ENCODE measurements around the gene MADD. TPM values are rescaled to one million over a fixed set of nuclear protein-coding genes. Genes with fewer than 3 reads are reported as not detected.

MADD gene
- total and polyA plus RNA-seq, 2 donors (not counting 1 experiment from before 2014, with no cell fraction given): 7.0 to 15.4 TPM

GRCh38 chr11:47377571-47378009 is 107.7 kb downstream of the MADD start:
- TF ChIP-seq CTCF (conservative IDR thresholded peaks at IDR 0.05 in 1 of 2, IDR thresholded peaks at IDR 0.05 in 1 of 2; ENCODE audit: low read depth in 1 of 2, low read length in 2 of 2) (no peak), EZH2 (IDR thresholded peaks at IDR 0.05; ENCODE audit: low read length, missing control alignments) (no peak)
- Histone ChIP-seq H3K79me2 (ENCODE audit: control insufficient read depth, insufficient read depth, low read length) (no peaks in the 10 kb centered on the region), H3K36me3 (ENCODE audit: control insufficient read depth, insufficient read depth, low read length) (no peaks in the 10 kb centered on the region), H3K4me2 (ENCODE audit: extremely low read depth, insufficient read depth, low read length) (no peak overlapping the region), H3K9ac (ENCODE audit: insufficient read depth, low read length) (no peak overlapping the region), H3K9me3 (ENCODE audit: control insufficient read depth, insufficient read depth, low read depth, low read length) (no peaks in the 10 kb centered on the region), H4K20me1 (ENCODE audit: control insufficient read depth, extremely low read depth, insufficient read depth, low read length) (no peaks in the 10 kb centered on the region), H3K27me3 (ENCODE audit: control insufficient read depth, insufficient read depth, low read length) (no peaks in the 10 kb centered on the region), H3K27ac (ENCODE audit: insufficient read depth, low read length) (no peak overlapping the region), H2AFZ (ENCODE audit: low read length) (no peak overlapping the region), H3K4me1 (ENCODE audit: control insufficient read depth, extremely low read depth, insufficient read depth, low read length) (no peaks in the 10 kb centered on the region), H3K4me3 (replicated peaks in 1 of 4; ENCODE audit: control extremely low read depth in 1 of 4, insufficient read depth in 1 of 4, low read depth in 3 of 4, low read length in 4 of 4) (no peak overlapping the region)
- DNase-seq (ENCODE audit: low read depth in 2 of 2): no peak

GRCh38 chr11:47378010-47378835 is 108.3 kb downstream of the MADD start, which contains the start of gene SPI1:
SPI1 (minus strand) TSS chr11:47378547; CDS start chr11:47378353, 194 bp downstream.
- Histone ChIP-seq H3K4me1 (ENCODE audit: control insufficient read depth, extremely low read depth, insufficient read depth, low read length) (no peaks in the 10 kb centered on the region), H3K4me3 (replicated peaks in 1 of 4; ENCODE audit: control extremely low read depth in 1 of 4, insufficient read depth in 1 of 4, low read depth in 3 of 4, low read length in 4 of 4) (no peak within 1 kb of the TSS), H3K9ac (ENCODE audit: insufficient read depth, low read length) (no peak within 1 kb of the TSS), H3K36me3 (ENCODE audit: control insufficient read depth, insufficient read depth, low read length) (no peaks in the 10 kb centered on the region), H3K4me2 (ENCODE audit: extremely low read depth, insufficient read depth, low read length) (no peak within 1 kb of the TSS), H3K79me2 (ENCODE audit: control insufficient read depth, insufficient read depth, low read length) (no peaks in the 10 kb centered on the region), H4K20me1 (ENCODE audit: control insufficient read depth, extremely low read depth, insufficient read depth, low read length) (no peaks in the 10 kb centered on the region), H3K27ac (ENCODE audit: insufficient read depth, low read length) (no peak within 1 kb of the TSS), H3K27me3 (ENCODE audit: control insufficient read depth, insufficient read depth, low read length) (no peaks in the 10 kb centered on the region), H3K9me3 (ENCODE audit: control insufficient read depth, insufficient read depth, low read depth, low read length) (no peaks in the 10 kb centered on the region), H2AFZ (ENCODE audit: low read length) (no peak within 1 kb of the TSS)
- DNase-seq (ENCODE audit: low read depth in 2 of 2): no peak
- TF ChIP-seq EZH2 (IDR thresholded peaks at IDR 0.05; ENCODE audit: low read length, missing control alignments) (no peak), CTCF (conservative IDR thresholded peaks at IDR 0.05 in 1 of 2, IDR thresholded peaks at IDR 0.05 in 1 of 2; ENCODE audit: low read depth in 1 of 2, low read length in 2 of 2) (no peak)

- no peaks in the 10 kb centered on the region for H3K79me2 ChIP-seq (ENCODE audit: control insufficient read depth, insufficient read depth, low read length)
- H3K4me2 ChIP-seq (ENCODE audit: extremely low read depth, insufficient read depth, low read length): no peak overlapping the region
- no peaks in the 10 kb centered on the region for H4K20me1 ChIP-seq (ENCODE audit: control insufficient read depth, extremely low read depth, insufficient read depth, low read length)
- H3K9ac ChIP-seq (ENCODE audit: insufficient read depth, low read length): no peak overlapping the region
- no peaks in the 10 kb centered on the region for H3K9me3 ChIP-seq (ENCODE audit: control insufficient read depth, insufficient read depth, low read depth, low read length)
- DNase-seq (ENCODE audit: low read depth in 2 of 2): no peak
- H3K4me1 ChIP-seq (ENCODE audit: control insufficient read depth, extremely low read depth, insufficient read depth, low read length): no peaks in the 10 kb centered on the region
- no peak for TF ChIP-seq EZH2 (IDR thresholded peaks at IDR 0.05; ENCODE audit: low read length, missing control alignments)
- no peak for TF ChIP-seq CTCF (conservative IDR thresholded peaks at IDR 0.05 in 1 of 2, IDR thresholded peaks at IDR 0.05 in 1 of 2; ENCODE audit: low read depth in 1 of 2, low read length in 2 of 2)
- no peak overlapping the region for H3K4me3 ChIP-seq (replicated peaks in 1 of 4; ENCODE audit: control extremely low read depth in 1 of 4, insufficient read depth in 1 of 4, low read depth in 3 of 4, low read length in 4 of 4)
- no peaks in the 10 kb centered on the region for H3K36me3 ChIP-seq (ENCODE audit: control insufficient read depth, insufficient read depth, low read length)
- H3K27ac ChIP-seq (ENCODE audit: insufficient read depth, low read length): no peak overlapping the region
- H3K27me3 ChIP-seq (ENCODE audit: control insufficient read depth, insufficient read depth, low read length): no peaks in the 10 kb centered on the region
- H2AFZ ChIP-seq (ENCODE audit: low read length): no peak overlapping the region
Observed at GRCh38 chr11:47378836-47379170, 108.9 kb downstream of the MADD start.
